ENCODE measurements around the gene STXBP6.

STXBP6 gene

DNA sequence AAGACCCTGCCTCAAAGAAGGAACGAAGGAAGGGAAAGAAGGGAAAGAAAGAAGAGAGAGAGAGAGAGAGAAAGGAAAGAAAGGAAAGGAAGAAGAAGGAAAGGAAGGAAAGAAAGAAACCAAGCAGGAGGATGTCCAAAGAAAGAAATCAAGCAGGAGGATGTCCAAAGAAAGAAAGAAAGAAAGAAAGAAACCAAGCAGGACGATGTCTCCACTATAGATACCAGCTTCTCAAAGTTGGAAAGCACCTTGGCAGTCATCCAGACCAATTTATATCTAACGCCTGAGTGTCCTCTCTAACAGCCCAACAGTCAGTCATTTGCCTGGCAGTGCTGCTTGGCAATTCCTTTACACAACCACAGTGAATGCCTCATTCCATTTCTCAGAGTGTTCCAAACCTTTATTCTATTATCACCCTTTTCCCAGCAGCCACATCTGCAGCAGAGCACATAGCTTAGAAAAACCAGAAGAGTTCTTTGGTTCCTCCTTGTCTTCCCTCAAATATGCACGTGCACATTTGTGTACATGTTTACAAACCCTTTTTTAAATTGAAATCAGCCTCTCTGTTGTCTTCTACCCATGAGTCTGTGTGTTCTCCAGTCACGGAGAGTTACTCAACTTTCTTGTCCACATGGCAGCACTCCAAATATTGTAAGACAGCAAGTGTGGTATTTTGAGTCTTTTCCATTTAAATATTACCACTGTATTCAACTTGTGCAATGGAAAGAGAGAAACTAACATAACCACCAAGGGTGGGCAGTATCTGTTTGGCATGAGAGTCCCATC, 138.4 kb downstream of the STXBP6 start:
- no peak for DNase-seq

DNA sequence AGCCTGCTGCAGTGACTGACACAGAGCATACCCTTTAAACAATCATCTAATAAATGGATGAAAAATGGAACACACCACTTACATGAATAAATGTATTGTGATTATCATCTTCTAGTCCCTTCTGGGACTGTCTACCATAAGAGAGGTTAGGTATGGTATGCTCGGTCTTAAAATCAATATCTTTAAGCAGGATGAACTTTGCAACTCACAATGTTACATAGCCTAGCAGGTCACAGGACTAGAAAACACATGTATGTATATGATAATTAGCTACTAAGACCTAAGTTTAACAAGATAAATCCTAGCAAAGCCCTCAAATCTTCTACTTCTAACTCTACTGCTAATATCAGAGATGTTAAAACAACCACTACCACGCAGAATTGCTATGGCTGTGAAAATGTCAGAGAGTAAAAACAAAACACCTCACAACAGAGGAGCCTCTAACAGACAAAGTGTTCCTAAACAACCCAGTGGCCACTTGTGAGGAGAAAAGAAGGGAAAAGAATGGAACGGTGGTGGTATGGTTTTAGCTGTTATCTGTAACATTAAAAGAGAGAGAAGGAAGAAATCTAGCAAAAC, 139.4 kb downstream of the STXBP6 start:
- DNase-seq = no peak

DNA sequence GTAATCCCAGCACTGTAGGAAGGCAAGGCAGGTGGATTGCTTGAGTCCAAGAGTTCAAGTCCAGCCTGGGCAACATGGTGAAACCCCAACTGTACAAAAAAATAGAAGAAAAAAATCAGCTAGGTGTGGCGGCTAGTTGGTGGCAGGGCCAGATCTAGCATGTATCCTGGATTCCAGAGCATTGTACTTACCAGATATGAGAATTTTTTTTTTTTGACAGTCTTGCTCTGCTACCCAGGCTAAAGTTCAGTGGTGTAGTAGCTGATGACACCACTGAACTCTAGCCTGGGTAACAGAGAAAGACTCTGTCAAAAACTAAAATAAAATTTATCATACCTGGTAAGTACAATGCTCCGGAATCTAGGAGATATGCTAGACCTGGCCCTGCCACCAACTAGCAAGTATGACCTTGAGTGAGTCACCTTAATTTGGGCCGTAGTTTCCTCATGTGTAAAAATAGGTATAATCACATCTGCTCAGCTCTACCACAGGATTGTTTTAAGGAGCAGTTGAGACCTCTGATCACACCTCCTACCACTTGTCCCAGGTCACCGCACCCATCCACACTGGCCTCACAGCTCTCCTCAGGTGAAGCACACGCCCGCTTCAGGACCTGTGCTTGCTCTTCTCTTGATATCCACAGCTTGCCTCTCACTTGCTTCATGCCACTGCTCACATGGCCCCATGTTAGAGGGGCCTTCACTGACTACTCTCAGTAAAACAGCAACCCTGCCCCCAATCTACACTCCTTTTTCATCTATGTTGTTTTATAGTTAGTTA, 140.2 kb downstream of the STXBP6 start:
- DNase-seq = no peak

DNA sequence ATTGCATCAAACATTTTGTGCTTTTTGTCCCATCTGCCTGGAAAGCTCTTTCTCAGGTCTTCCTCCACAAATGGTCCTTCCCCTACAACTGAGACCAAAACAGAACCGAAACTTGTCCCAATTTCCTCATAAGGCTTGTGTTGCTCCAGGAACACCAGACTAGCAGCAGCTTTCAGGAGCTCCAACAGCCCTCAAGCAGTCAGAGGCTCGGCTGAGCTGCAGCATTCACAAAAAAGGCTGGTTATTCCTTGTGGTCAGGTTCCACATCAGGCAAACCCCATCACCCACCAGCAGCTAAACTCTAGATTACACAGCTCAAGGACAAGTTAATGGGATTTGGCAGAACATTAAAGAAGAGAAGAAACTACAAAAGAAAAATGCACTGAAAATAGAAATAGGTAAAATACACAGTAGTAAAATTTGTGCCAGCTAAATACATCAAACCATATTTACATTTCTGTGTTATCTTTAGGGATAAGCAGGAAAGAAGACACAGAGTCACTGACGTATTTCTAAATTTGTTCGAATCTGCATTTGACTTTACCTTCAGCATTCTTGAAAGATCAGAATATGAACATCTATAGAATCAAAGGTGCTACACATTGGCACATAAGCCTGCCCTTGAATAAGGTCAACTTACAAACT, 141.2 kb downstream of the STXBP6 start:
- no peak for DNase-seq

DNA sequence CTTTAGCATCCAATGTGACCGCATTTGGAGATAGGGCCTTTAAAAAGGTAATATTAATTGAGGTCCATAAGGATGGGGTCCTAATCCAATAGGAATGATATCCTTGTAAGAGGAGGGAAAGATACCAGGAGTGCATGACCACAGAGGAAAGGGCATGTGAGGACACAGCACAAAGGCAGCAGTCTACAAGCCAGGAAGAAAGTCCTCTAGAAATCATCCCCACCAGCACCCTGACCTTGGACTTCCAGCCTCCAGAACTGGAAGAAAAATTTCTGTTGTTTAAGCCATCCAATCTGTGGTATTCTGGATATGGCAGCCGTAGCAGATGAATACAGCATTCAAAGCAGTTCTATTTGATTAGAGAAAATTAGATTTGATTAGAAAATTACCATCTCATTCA, 145.4 kb downstream of the STXBP6 start:
- no peak for DNase-seq

DNA sequence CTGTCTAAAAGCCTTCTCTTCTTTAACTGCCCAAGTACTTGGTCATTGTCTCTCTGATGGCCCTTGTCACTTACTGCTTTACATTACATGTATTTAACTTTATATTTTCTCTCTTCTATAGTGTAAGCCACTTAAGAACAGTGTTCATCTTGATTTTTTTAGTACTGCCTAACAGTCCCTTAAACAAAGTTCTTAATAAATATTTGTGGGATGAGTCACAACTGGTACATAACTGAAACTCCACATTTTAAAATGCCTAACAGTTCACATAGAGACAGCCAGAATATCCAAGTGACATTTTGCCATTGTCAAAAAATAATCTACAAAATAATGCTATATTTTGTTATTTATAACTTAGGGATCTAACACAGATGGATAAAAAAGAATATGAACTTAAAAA, 146.6 kb downstream of the STXBP6 start:
- DNase-seq = no peak

DNA sequence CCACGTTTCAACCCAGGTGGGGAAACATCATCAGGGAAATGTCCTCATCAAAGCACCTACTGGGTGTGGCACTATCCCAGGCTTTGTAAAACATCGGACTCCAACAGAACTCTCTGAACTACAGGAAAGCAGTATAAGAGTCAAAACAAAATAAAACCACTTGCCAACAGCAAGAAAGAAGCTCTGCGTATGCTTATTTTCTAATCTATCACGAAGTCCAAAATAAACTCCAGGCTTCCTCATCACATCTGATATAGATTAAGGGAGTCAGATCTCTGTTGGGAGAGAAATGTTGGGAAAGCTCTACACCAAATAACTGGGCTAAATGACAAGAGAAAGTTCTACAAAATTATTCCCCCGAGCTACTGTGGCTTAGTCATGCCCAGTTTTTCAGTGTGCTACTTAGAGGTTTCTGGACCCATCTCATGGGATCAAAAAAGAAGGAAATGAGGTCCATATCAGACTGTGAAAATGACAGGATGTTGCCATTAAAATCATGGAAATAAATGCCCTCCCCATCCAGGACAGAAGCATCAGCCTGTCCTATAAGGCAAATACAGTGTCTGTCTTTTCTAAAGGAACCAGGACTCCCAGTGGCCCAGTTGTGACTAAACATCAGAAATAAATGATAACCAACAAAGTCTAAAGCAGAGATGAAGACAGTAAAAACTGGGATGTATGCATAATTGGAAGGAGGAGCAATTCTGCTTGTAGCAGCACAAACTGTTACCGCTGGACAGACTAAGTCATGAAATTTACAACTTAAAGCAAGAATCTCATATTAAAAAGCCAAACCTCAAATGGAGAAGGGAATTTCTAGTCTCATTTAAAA, 149.5 kb downstream of the STXBP6 start:
- no peak for DNase-seq

DNA sequence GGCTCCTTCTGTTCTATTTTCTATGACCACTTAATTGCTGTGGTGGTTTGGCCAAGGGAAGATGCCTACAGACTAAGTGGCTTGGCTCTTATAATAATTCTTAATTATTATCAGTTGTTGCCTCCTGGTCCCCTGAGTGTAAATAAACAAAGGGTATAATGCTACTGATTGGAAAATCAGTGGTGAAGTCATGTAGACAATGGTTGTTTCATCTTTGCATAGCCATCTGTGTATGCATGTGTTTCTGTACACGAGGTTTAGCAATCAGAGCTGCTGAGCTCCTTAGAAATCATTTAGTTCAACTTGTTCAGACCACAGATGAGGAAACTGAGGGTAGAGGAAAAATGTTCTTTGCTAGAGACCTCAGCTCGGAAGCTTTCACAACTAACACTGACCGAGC, 152.2 kb downstream of the STXBP6 start:
- no peak for DNase-seq

DNA sequence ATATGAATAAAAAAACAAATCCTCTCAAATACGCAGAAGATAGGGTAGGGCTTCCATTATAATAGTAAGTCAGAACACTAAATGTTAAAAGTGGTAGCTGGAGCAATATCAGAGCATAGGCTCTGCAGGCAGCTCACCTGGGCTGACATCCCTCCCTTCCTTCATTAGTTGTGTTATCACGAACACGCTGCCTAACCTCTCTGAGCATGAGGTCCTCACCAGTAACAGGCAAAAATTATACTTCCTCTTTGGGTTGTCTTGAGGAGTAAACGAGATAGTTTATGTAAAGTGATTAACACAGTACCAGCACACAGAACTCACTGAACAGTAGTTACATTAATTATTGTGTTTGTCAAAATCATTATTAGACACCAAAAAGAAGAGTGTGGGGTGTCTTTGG, 154.3 kb downstream of the STXBP6 start:
- DNase-seq = no peak

DNA sequence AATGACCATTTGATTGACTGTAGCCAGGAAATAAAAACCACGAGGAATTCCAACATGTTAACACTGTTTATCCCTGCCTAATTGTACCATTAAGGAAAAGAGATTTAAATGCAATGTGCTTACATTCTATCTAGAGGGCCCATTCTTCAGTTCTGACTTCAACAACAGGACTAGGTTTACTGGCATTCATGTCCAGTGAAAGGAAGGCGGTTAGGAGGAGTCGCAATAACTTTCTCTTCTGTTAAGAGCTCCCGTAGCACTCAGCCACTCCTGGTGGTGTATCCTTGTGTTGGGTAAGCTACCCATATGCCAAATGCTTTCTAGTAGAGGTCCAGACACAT, 154.7 kb downstream of the STXBP6 start:
- no peak for DNase-seq

DNA sequence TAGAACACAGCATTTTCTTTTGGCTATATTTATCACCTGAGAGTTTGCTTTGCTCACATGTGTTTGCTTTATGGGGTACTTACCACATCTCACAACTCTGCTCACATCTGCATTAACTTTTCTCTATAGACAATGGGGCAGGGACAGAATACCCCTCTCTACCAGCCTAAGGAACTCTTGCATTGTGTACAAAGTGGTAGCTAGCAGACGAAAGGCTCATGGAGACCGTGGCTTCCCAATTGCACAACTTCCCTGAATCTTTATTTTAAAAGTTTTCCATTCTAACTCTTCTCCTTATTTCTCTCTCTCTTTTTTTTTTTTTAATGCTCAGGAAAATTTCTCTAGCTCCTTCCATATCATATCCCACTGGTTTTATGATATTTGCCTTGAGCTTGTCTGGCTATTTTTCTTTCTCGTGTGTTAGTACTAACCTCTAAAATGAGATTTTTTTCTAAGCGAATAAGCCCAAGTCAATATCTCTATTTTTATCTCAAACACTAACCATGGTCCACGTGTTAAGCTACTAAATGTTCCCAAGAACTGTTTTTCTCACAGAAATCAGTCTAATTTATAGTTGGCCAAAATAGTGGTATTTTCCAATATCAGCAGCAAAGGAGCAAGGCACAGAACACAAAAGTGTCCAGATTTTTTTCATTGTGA, 155.2 kb downstream of the STXBP6 start:
- DNase-seq = no peak

DNA sequence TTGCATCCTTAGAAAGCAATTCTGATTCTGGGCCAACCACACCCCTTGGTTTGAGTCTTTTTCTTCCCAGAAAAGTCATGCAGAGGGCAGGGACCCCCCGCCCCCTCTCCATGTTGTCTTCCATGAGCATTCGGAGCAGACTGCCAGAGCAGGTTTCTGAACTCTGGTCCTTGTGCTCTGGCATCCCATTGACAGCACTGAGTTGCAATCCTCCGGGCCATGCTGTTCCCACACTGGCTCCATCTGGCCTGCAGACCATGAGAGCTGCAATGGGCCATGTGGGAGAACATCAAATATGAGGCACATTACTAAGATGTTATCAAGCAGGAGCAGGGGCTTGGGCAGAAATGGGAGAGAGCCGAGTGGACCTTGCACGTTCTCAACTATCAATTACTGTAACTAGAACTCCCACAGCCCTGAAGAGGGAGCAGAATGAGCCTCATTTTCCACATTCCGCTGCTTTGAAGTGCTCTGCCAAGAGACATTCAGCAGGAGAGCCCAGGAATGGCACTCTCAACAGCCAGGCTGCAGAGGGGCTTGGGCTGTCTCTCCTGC, 157.4 kb downstream of the STXBP6 start:
- DNase-seq = no peak

DNA sequence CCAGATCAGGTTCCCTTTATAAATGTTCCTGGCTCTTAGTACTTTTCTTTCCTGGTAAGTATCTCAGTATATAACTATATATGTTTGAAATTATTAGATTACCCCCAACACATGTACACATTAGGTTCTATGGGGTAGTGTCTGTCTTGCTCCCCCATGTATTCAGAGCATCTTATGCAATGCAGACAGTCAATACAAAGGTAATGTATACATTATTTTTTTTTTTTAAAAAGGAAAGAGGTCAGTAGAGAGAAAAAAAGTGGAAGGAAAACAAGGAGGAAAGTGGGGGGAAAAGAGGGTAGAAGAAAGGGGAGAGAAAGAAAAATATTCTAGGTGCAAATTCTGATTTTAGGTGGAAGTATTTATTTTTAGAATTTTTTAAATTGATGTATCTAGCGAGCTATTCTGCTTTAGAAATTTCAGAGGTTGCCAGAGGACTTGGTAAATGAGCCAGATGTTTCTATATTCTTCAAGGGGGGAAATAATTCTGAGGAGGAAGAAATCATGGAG, 157.9 kb downstream of the STXBP6 start:
- DNase-seq = no peak

DNA sequence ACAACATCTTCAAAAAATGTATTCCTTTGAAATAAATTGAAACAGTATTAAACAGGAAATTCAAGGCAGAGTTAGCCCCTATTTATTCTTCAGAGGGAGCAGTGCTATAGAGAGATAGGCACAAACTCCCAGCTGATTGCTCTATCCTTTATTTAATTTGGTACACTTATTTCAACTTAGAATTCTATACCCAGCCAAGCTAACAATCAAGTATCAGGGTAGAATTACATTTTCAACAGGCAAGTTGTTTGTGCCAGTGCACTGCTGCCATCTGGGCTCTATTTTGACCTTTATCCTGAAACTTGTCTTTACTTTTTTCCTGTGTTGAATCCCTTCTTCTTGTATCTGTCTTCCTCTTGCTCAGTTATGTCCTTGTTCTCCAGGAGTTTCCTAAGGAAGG, 159.2 kb downstream of the STXBP6 start:
- no peak for DNase-seq

DNA sequence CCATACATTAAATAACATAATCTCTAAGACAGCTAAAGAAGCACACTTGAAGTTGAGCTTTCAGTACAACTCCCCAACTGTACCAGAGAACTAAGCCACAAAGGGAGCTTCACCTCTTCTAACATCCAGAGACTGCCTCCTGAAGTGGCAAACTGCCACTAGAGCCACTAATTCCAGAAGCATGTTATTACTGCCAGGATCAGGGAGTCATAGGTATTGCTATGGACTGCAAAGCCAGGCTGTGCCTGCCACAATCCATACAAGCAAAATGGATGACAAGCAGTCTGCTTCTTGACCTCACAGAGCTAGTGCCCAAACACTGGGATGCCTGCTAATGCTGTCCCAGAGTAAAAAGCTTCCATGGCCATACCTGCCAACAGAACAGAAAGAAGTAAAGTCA, 160.1 kb downstream of the STXBP6 start:
- no peak for DNase-seq

DNA sequence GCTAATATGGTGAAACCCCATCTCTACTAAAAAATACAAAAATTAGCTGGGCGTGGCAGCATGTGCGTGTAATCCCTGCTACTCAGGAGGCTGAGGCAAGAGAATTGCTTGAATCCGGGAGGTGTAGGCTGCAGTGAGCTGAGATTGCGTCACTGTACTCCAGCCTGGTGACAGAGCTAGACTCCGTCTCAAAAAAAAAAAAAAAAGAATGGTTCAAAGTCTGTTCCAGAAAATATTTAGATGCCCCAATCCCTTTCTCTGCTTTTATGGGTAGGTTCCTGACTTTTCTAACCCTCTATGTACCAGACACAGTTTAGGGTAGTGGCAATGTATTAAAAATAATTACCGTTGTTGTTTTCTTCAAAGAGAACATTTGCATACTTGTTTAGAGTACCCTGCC, 161.4 kb downstream of the STXBP6 start:
- no peak for DNase-seq

DNA sequence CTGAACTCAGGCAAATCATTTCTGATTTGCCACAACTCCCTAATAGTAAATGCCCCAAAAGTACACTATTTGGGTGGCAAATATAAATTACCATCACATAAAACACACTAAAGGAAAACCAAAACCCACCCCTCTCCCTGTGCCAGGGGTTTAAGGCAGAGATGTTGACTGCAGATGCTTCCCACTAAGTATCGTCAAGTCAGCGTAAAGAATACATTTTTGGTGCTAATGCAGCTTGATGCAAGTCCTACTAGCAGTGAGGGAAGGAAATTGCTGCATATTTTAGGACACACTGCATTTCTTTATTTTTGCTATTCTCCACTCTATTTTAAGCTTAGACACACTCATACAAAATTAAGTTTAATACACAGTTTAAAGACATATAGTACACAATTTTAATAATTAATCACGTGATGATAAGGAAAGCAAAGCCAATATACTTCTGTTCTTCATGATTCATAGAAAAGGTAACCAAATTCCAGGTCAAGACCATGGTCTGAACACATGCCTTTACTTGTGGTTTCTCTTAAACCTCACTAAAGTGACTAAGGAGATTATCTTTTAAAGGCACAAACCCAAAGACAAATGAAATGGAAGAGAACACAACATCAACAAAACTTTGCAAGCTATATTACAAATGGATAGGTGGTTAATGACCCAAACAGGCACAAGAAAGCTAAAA, 162.2 kb downstream of the STXBP6 start:
- DNase-seq = no peak

DNA sequence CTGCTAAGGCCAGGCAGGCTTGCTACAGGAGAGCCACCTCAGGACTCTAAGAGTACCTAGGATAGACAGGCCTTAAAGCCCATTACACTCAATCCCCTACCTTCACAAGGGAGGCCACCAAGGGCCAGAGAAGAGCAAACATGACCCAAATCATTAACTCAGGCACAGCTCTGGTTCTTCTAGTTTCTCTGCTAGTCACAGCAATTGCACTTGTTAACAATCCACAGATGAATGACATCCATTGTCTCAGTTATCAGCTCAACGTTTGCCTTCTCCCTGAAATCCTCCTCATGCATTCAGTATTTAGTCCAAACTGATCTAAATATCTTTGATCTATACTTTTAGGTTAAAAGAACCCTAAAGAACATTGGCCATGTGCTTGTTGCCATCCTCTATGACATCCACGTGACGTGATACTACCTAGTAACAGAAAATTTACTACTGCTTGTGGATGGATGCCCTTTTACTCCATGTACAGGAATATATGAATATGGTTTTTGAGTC, 164.5 kb downstream of the STXBP6 start:
- DNase-seq = no peak

DNA sequence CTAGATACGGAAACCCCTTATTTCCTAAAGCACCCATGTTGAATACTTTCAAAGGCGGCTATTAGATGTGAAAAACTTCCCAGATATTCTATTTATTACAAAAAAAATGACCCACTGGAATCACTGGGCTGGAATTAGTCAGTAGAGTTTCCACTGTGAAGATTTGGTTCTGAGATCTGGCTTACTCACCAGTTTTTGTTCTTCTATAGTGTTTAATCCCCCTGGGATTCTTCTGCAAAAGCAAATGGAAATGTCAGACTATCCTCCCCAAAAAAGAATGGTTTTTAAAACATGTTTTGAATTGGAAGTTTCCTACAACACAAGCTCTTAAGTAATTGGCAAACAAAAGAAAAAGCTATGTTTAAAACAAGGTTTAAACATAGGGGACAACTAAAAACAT, 166.4 kb downstream of the STXBP6 start:
- DNase-seq = no peak

DNA sequence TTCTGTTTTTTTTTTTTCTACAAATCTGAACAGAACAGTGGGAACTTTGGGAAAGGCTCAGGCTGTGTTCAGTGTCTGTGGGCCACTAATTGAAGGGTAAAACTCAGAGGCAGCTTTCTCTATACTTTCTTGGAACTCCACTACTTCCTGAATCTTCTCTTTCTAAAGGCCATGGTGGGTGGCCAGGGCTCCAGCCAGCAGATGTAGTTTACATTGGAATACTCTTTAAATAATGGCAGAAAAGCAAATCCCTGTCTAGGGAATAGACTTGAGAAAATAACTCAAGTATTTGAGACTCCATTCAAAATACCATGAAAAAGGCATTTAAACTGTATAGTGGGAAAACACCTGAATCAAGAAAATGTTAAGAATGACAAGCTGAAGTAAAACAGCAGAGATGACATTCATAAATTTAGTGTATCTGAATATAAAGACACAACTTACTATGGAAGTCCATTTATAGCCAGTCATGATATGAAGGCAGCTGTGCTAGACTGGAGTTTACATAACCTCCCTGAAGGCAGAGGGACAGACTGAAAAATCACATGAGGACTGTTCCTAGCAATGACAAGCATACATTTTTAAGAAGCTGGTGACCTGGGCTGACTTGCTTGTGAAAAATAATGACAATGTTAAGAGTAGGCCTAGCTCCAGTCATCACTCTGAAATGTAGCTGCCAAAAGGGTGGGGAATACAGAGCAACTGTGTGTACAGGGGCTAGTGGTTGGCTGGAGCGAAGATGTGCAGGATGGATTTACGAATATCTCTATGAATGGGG, 168.6 kb downstream of the STXBP6 start:
- no peak for DNase-seq
